Upper lobe of left lung (tissue), 6 donors: ENCODE measurements around the gene FOXD2. TPM values are rescaled to one million over a fixed set of nuclear protein-coding genes. Genes with fewer than 3 reads are reported as not detected.

Source experiments
- ATAC-seq, 2 donors: fragments of 200-7000 bp; cut with Tn5 transposase; one replicate each; pipeline ENCODE4 v1.9.1; 2022; ENCODE audit warnings: mild to moderate bottlenecking in 2 of 2, moderate library complexity in 2 of 2; ENCODE audit not compliant: low FRiP score in 2 of 2
- DNase-seq, 2 donors: peaks; one replicate each; pipeline ENCODE4 v3.0.0-alpha.2; 2019 to 2020
- H3K27ac ChIP-seq, 4 donors: fragments of 200-600 bp; sonication (generic); one replicate each; pipeline ENCODE4 v1.5.1; 2016 to 2019
- H3K27me3 ChIP-seq, 4 donors: fragments of 200-600 bp; sonication (generic); one replicate each; pipeline ENCODE4 v1.5.1; 2017 to 2019
- H3K36me3 ChIP-seq, 4 donors: fragments of 200-600 bp; sonication (generic); one replicate each; pipeline ENCODE4 v1.5.1; 2016 to 2019
- H3K4me1 ChIP-seq, 4 donors: fragments of 200-600 bp; sonication (generic); one replicate each; pipeline ENCODE4 v1.5.1; 2018 to 2019
- H3K4me3 ChIP-seq, 4 donors: fragments of 200-600 bp; sonication (generic); one replicate each; pipeline ENCODE4 v1.5.1; 2017 to 2019; ENCODE audit warnings: mild to moderate bottlenecking in 2 of 4, moderate library complexity in 1 of 4
- H3K9me3 ChIP-seq, 4 donors: fragments of 200-600 bp; sonication (generic); one replicate each; pipeline ENCODE4 v1.5.1; 2018 to 2019
- CTCF ChIP-seq, 6 experiments: fragments of 450-650 bp in 4 of 6; fragments of 200-600 bp in 2 of 6; sonication (generic) in 2 of 6; IDR thresholded peaks; one replicate each; pipeline ENCODE4 v1.5.1; 2016 to 2019; ENCODE audit warnings: antibody characterized with exemption in 6 of 6
- EP300 ChIP-seq, 4 donors: sonication (generic); formaldehyde crosslinking; IDR thresholded peaks; one replicate each; pipeline ENCODE4 v1.5.1; 2017; ENCODE audit warnings: antibody characterized with exemption in 4 of 4, control low read depth in 2 of 4
- POLR2A ChIP-seq, 4 donors: fragments of 450-650 bp; IDR thresholded peaks; one replicate each; pipeline ENCODE4 v1.5.1; 2016 to 2017; ENCODE audit warnings: antibody characterized with exemption in 4 of 4, mild to moderate bottlenecking in 2 of 4
- POLR2AphosphoS5 ChIP-seq, 2 donors: sonication (generic); formaldehyde crosslinking; IDR thresholded peaks; one replicate each; pipeline ENCODE4 v1.5.1; 2017; ENCODE audit warnings: antibody characterized with exemption in 2 of 2
- WGBS, 2 donors: methylation state at CpG; one replicate each; pipeline ENCODE4 v1.1.5; 2017 to 2018; 5-methylcytosine and 5-hydroxymethylcytosine counted together
- total RNA-seq, 6 donors: library from RNA; depleted of rRNA in 4 of 6; stranded (reverse); fragments of >200 nt in 4 of 6; gene quantifications; one replicate each; pipeline versions ENCODE4 v1.1.0 to v1.2.1, GENCODE V29; 2016 to 2021
- donor health status: DM: no; HTN: no; CAD: no; lungs with moderate emphysema.
- donor health status: DM: no; HTN: yes; CAD: no; lungs with severe emphysema.

Gene FOXD2
- total RNA-seq, 6 donors from 2014 or later = under 0.01 to 0.69 (median 0.40) TPM

GRCh38 chr1:47478090-47478489 lies 40.2 kb downstream of the FOXD2 start:
- DNase-seq = peak in 1 of 2 donors; percentile 76
- Histone ChIP-seq H3K9me3 (no peaks in the 10 kb centered on the region), H3K27ac (peak overlapping the region in 2 of 4 donors; percentile 17 to 78), H3K4me1 (peaks cover 0 to 17% (median 5%) of the 10 kb centered on the region in 4 donors), H3K4me3 (no peak overlapping the region), H3K36me3 (no peaks in the 10 kb centered on the region), H3K27me3 (no peaks in the 10 kb centered on the region)
- peak; percentile 63 to 92 for ATAC-seq
- TF ChIP-seq CTCF (IDR thresholded peaks at IDR 0.05) = no peak
- no peak for TF ChIP-seq POLR2A (IDR thresholded peaks at IDR 0.05)
- no peak for TF ChIP-seq EP300 (IDR thresholded peaks at IDR 0.05)
- TF ChIP-seq POLR2AphosphoS5 (IDR thresholded peaks at IDR 0.05) = no peak
- 34 to 46% methylated on average over 9 of the region's 9 CpGs for WGBS, 2 donors

- H3K27ac ChIP-seq = no peak overlapping the region
- H3K36me3 ChIP-seq = no peaks in the 10 kb centered on the region
- no peak for DNase-seq
- TF ChIP-seq CTCF (IDR thresholded peaks at IDR 0.05) (no peak), POLR2A (IDR thresholded peaks at IDR 0.05) (no peak), POLR2AphosphoS5 (IDR thresholded peaks at IDR 0.05) (no peak), EP300 (IDR thresholded peaks at IDR 0.05) (no peak)
- 75 to 85% methylated on average over 6 of the region's 6 CpGs for WGBS, 2 donors
- H3K4me3 ChIP-seq = no peak overlapping the region
- ATAC-seq = no peak
- no peaks in the 10 kb centered on the region for H3K9me3 ChIP-seq
- H3K4me1 ChIP-seq = peaks cover 0 to 17% (median 5%) of the 10 kb centered on the region in 4 donors
- no peaks in the 10 kb centered on the region for H3K27me3 ChIP-seq
Measured at GRCh38 chr1:47479664-47480063, 41.8 kb downstream of the FOXD2 start.

GRCh38 chr1:47481936-47482335 lies 44.1 kb downstream of the FOXD2 start:
- 80 to 81% methylated on average over 3 of the region's 3 CpGs for WGBS, 2 donors
- H3K4me1 ChIP-seq = peaks cover 0 to 17% (median 5%) of the 10 kb centered on the region in 4 donors

GRCh38 chr1:47482786-47483185 lies 44.9 kb downstream of the FOXD2 start:
- H3K27me3 ChIP-seq = no peaks in the 10 kb centered on the region
- ATAC-seq (peak in 1 of 2 donors; percentile 31), DNase-seq (no peak)
- TF ChIP-seq POLR2A (IDR thresholded peaks at IDR 0.05) (no peak), POLR2AphosphoS5 (IDR thresholded peaks at IDR 0.05) (no peak), CTCF (IDR thresholded peaks at IDR 0.05) (no peak), EP300 (IDR thresholded peaks at IDR 0.05) (no peak)
- 14 to 55% methylated on average over 1 of the region's 1 CpG for WGBS, 2 donors
- H3K9me3 ChIP-seq = no peaks in the 10 kb centered on the region
- peaks cover 0 to 10% (median 4%) of the 10 kb centered on the region in 4 donors for H3K4me1 ChIP-seq
- H3K4me3 ChIP-seq = no peak overlapping the region
- H3K36me3 ChIP-seq = no peaks in the 10 kb centered on the region
- no peak overlapping the region for H3K27ac ChIP-seq

More at GRCh38 chr1:47481936-47482335, 44.1 kb downstream of the FOXD2 start:
- no peak overlapping the region for H3K4me3 ChIP-seq
- no peaks in the 10 kb centered on the region for H3K27me3 ChIP-seq
- DNase-seq = no peak
- H3K27ac ChIP-seq = no peak overlapping the region
- H3K36me3 ChIP-seq = no peaks in the 10 kb centered on the region
- no peak for TF ChIP-seq POLR2AphosphoS5 (IDR thresholded peaks at IDR 0.05)
- H3K9me3 ChIP-seq = no peaks in the 10 kb centered on the region
- no peak for ATAC-seq

DNA sequence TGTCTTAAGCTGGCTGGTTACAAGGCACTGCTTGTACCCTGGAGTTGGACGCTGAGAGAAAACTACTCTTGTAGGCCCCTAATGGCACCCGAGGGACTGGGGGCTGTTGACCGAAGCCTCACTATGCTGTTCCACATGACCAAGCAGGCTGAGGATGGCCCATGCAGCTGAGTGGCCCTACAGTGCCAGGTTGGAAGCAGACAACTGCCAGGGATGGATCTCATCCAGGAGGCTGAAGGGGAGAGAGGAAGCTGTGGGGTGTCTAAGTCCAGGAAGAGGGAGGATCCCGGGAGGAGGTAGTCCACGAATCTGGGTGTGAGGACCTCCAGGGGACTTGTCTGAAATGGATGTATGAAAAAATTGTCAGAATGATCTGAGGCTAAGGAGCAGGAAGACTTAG lies 45.8 kb downstream of the FOXD2 start:
- ATAC-seq = no peak
- Histone ChIP-seq H3K27me3 (no peaks in the 10 kb centered on the region), H3K9me3 (no peaks in the 10 kb centered on the region), H3K27ac (no peak overlapping the region), H3K36me3 (no peaks in the 10 kb centered on the region), H3K4me3 (no peak overlapping the region), H3K4me1 (peaks cover 0 to 1% (median 0%) of the 10 kb centered on the region in 4 donors)
- 90% methylated on average over 5 of the region's 5 CpGs for WGBS, 2 donors
- TF ChIP-seq POLR2A (IDR thresholded peaks at IDR 0.05) (no peak), EP300 (IDR thresholded peaks at IDR 0.05) (no peak), CTCF (IDR thresholded peaks at IDR 0.05) (no peak), POLR2AphosphoS5 (IDR thresholded peaks at IDR 0.05) (no peak)
- no peak for DNase-seq
